Stimulated activated naive B cell treated with anti-CD40 and anti-IgM and Interleukin-4, amounts not matched to agents 10 μg/mL and 1 μg/mL and 100 μg/mL, for 72 hours (primary cell): ENCODE results near the gene PALM.
"Not testable (repeated sequence)": the region's sequence is repeated elsewhere in the genome, so short reads cannot be mapped to it uniquely, and the experiment has no call there.

Source experiments
- ATAC-seq, 2 donors: fragments of 150-1000 bp; cut with Tn5 transposase; replicated peaks; 2 replicates each; pipeline ENCODE4 v1.10.0; 2021; ENCODE audit warnings: moderate library complexity in 1 of 2
- DNase-seq: peaks from one replicate; pipeline ENCODE4 v3.0.0; 2021
- H3K27ac Mint-ChIP-seq: one replicate; pipeline ENCODE4 v1.8.0; 2022; ENCODE audit warnings: mild to moderate bottlenecking, mixed read lengths
- H3K27me3 Mint-ChIP-seq, 2 donors: one replicate each; pipeline ENCODE4 v1.8.0; 2022; ENCODE audit warnings: mixed read lengths in 2 of 2
- H3K36me3 Mint-ChIP-seq, 2 donors: one replicate each; pipeline ENCODE4 v1.8.0; 2022; ENCODE audit warnings: mixed read lengths in 2 of 2, mild to moderate bottlenecking in 1 of 2
- H3K4me1 Mint-ChIP-seq, 2 donors: one replicate each; pipeline ENCODE4 v1.8.0; 2022; ENCODE audit warnings: mixed read lengths in 2 of 2, mild to moderate bottlenecking in 1 of 2
- H3K4me3 Mint-ChIP-seq, 2 donors: one replicate each; pipeline ENCODE4 v1.8.0; 2022; ENCODE audit warnings: mild to moderate bottlenecking in 2 of 2, mixed read lengths in 2 of 2, moderate library complexity in 1 of 2
- H3K9me3 Mint-ChIP-seq, 2 donors: one replicate each; pipeline ENCODE4 v1.8.0; 2022; ENCODE audit warnings: mixed read lengths in 2 of 2, mild to moderate bottlenecking in 1 of 2

PALM gene

GRCh38 chr19:725461-726089 lies 16.8 kb downstream of the PALM start:
- DNase-seq (no peak), ATAC-seq (no peak)
- H3K27me3 Mint-ChIP-seq, result peaks cover 21 to 22% of the 10 kb centered on the region in 2 donors
- H3K4me1 Mint-ChIP-seq, result peaks cover 13 to 15% of the 10 kb centered on the region in 2 donors
- peak overlapping the region; percentile 9 for H3K27ac Mint-ChIP-seq
- H3K36me3 Mint-ChIP-seq, result no peaks in the 10 kb centered on the region
- no peaks in the 10 kb centered on the region for H3K9me3 Mint-ChIP-seq
- H3K4me3 Mint-ChIP-seq, result no peak overlapping the region

GRCh38 chr19:726993-727956 lies 18.5 kb downstream of the PALM start:
- DNase-seq, result no peak
- H3K27me3 Mint-ChIP-seq, result peaks cover 16 to 17% of the 10 kb centered on the region in 2 donors

GRCh38 chr19:728011-728410 lies 19.3 kb downstream of the PALM start:
- peaks cover 13 to 16% of the 10 kb centered on the region in 2 donors for H3K27me3 Mint-ChIP-seq
- no peak overlapping the region for H3K4me3 Mint-ChIP-seq
- peaks cover 7 to 8% of the 10 kb centered on the region in 2 donors for H3K4me1 Mint-ChIP-seq
- H3K36me3 Mint-ChIP-seq, result no peaks in the 10 kb centered on the region
- no peak overlapping the region for H3K27ac Mint-ChIP-seq
- DNase-seq (no peak), ATAC-seq (no peak)
- H3K9me3 Mint-ChIP-seq, result no peaks in the 10 kb centered on the region

More at GRCh38 chr19:726993-727956, 18.5 kb downstream of the PALM start:
- Mint-ChIP-seq H3K4me3 (no peak overlapping the region), H3K4me1 (peaks cover 13 to 14% of the 10 kb centered on the region in 2 donors), H3K27ac (no peak overlapping the region), H3K9me3 (no peaks in the 10 kb centered on the region), H3K36me3 (no peaks in the 10 kb centered on the region)
- ATAC-seq, result no peak

- Mint-ChIP-seq H3K27me3 (peaks cover 17 to 21% of the 10 kb centered on the region in 2 donors), H3K4me1 (peaks cover 5 to 11% of the 10 kb centered on the region in 2 donors)
- H3K27ac Mint-ChIP-seq, DNase-seq, H3K4me3 Mint-ChIP-seq, H3K36me3 Mint-ChIP-seq, H3K9me3 Mint-ChIP-seq: not testable (repeated sequence)
- ATAC-seq, result peak in 1 of 2 donors; percentile 4
Observed at GRCh38 chr19:729564-729963, 20.8 kb downstream of the PALM start.

GRCh38 chr19:729965-730668 lies 21.4 kb downstream of the PALM start:
- DNase-seq, result no peak
- Mint-ChIP-seq H3K4me1 (peaks cover 5 to 11% of the 10 kb centered on the region in 2 donors), H3K9me3 (no peaks in the 10 kb centered on the region), H3K27me3 (peaks cover 17 to 21% of the 10 kb centered on the region in 2 donors), H3K27ac (no peak overlapping the region), H3K36me3 (no peaks in the 10 kb centered on the region), H3K4me3 (no peak overlapping the region)
- ATAC-seq, result peak in 1 of 2 donors; percentile 24

GRCh38 chr19:731000-731399 lies 22.3 kb downstream of the PALM start:
- no peak for DNase-seq
- H3K4me3 Mint-ChIP-seq, result no peak overlapping the region
- no peaks in the 10 kb centered on the region for H3K36me3 Mint-ChIP-seq
- H3K4me1 Mint-ChIP-seq, result peaks cover 5 to 11% of the 10 kb centered on the region in 2 donors
- no peak overlapping the region for H3K27ac Mint-ChIP-seq
- no peaks in the 10 kb centered on the region for H3K9me3 Mint-ChIP-seq
- H3K27me3 Mint-ChIP-seq, result peaks cover 17 to 21% of the 10 kb centered on the region in 2 donors
- ATAC-seq, result no peak

GRCh38 chr19:732148-733069 lies 23.7 kb downstream of the PALM start:
- no peaks in the 10 kb centered on the region for H3K36me3 Mint-ChIP-seq
- ATAC-seq (no peak), DNase-seq (no peak)
- peaks cover 12 to 15% of the 10 kb centered on the region in 2 donors for H3K27me3 Mint-ChIP-seq
- no peaks in the 10 kb centered on the region for H3K9me3 Mint-ChIP-seq
- H3K27ac Mint-ChIP-seq, result no peak overlapping the region
- H3K4me1 Mint-ChIP-seq, result peaks cover 5 to 11% of the 10 kb centered on the region in 2 donors
- no peak overlapping the region for H3K4me3 Mint-ChIP-seq

- DNase-seq (no peak), ATAC-seq (no peak)
- Mint-ChIP-seq H3K27me3 (peaks cover 16 to 27% of the 10 kb centered on the region in 2 donors), H3K36me3 (no peaks in the 10 kb centered on the region), H3K27ac (no peak overlapping the region), H3K4me1 (peaks cover 5 to 16% of the 10 kb centered on the region in 2 donors), H3K4me3 (no peak overlapping the region), H3K9me3 (no peaks in the 10 kb centered on the region)
Observed at GRCh38 chr19:734716-735115, 26.0 kb downstream of the PALM start.

- DNase-seq, result no peak
- Mint-ChIP-seq H3K4me1 (peaks cover 5 to 16% of the 10 kb centered on the region in 2 donors), H3K9me3 (no peaks in the 10 kb centered on the region), H3K27ac (no peak overlapping the region), H3K4me3 (no peak overlapping the region), H3K27me3 (peaks cover 16 to 27% of the 10 kb centered on the region in 2 donors), H3K36me3 (no peaks in the 10 kb centered on the region)
- no peak for ATAC-seq
Observed at GRCh38 chr19:736125-736524, 27.4 kb downstream of the PALM start.

- Mint-ChIP-seq H3K4me1 (peaks cover 5 to 14% of the 10 kb centered on the region in 2 donors), H3K9me3 (no peaks in the 10 kb centered on the region), H3K36me3 (no peaks in the 10 kb centered on the region), H3K4me3 (no peak overlapping the region), H3K27ac (peak overlapping the region; percentile 9), H3K27me3 (peaks cover 16 to 27% of the 10 kb centered on the region in 2 donors)
- DNase-seq, result peak; percentile 23
- peak; percentile 62 to 78 for ATAC-seq
Observed at GRCh38 chr19:737591-738093, 28.9 kb downstream of the PALM start.

- no peak overlapping the region for H3K4me3 Mint-ChIP-seq
- DNase-seq, result no peak
- H3K4me1 Mint-ChIP-seq, result peaks cover 0 to 10% of the 10 kb centered on the region in 2 donors
- no peaks in the 10 kb centered on the region for H3K9me3 Mint-ChIP-seq
- no peaks in the 10 kb centered on the region for H3K36me3 Mint-ChIP-seq
- H3K27me3 Mint-ChIP-seq, result peaks cover 12 to 22% of the 10 kb centered on the region in 2 donors
- ATAC-seq, result no peak
- no peak overlapping the region for H3K27ac Mint-ChIP-seq
Observed at GRCh38 chr19:738509-739128, 29.9 kb downstream of the PALM start.

- Mint-ChIP-seq H3K9me3 (no peaks in the 10 kb centered on the region), H3K27ac (no peak overlapping the region), H3K4me3 (no peak overlapping the region), H3K27me3 (peaks cover 9 to 22% of the 10 kb centered on the region in 2 donors), H3K36me3 (no peaks in the 10 kb centered on the region), H3K4me1 (peaks cover 0 to 7% of the 10 kb centered on the region in 2 donors)
- DNase-seq, result no peak
- no peak for ATAC-seq
Observed at GRCh38 chr19:739998-740715, 31.4 kb downstream of the PALM start.
